Fibroblast of villous mesenchyme (primary cell): ENCODE results near the gene CEND1. TPM values are rescaled to one million over a fixed set of nuclear protein-coding genes. Genes with fewer than 3 reads are reported as not detected.
A peak's percentile ranks its signal among the peaks of the same experiment; 100 is the strongest.

ENCODE experiments used
- DNase-seq: peaks from one replicate; pipeline ENCODE4 v3.0.0-alpha.2; 2010; ENCODE audit warnings: low read depth
- H3K4me3 ChIP-seq: 2 replicates; pipeline ENCODE4 v1.5.1; 2011; ENCODE audit warnings: low read depth, mild to moderate bottlenecking, low read length
- CTCF ChIP-seq: IDR thresholded peaks from 2 replicates; pipeline ENCODE4 v1.5.1; 2012; ENCODE audit warnings: low read depth, mild to moderate bottlenecking, low read length; ENCODE audit not compliant: insufficient read depth
- total RNA-seq: library from RNA; depleted of rRNA; stranded (reverse); fragments of >200 nt; gene quantifications from 2 replicates; pipeline ENCODE4 v1.2.3, GENCODE V29; 2012

CEND1 gene
- total RNA-seq, 1 donor, result 0.43 TPM

- DNase-seq, result peak; percentile 47
- peak; percentile 47 for TF ChIP-seq CTCF
- no peak overlapping the region for H3K4me3 ChIP-seq
These were observed 24.7 kb downstream of the CEND1 start for GRCh38 chr11:765025-765801.

GRCh38 chr11:764322-765024, 25.4 kb downstream of the CEND1 start:
- no peak for TF ChIP-seq CTCF
- H3K4me3 ChIP-seq, result no peak overlapping the region
- DNase-seq, result no peak

- no peak for DNase-seq
These were observed 26.2 kb downstream of the CEND1 start for GRCh38 chr11:763549-764321.

GRCh38 chr11:763073-763463, 26.8 kb downstream of the CEND1 start:
- DNase-seq, result no peak
- no peak overlapping the region for H3K4me3 ChIP-seq
- TF ChIP-seq CTCF, result no peak

More at GRCh38 chr11:763549-764321, 26.2 kb downstream of the CEND1 start:
- no peak for TF ChIP-seq CTCF
- H3K4me3 ChIP-seq, result no peak overlapping the region

GRCh38 chr11:762421-763072, 27.3 kb downstream of the CEND1 start:
- peak; percentile 75 for DNase-seq
- peak; percentile 31 for TF ChIP-seq CTCF
- H3K4me3 ChIP-seq, result no peak overlapping the region

- no peak overlapping the region for H3K4me3 ChIP-seq
- DNase-seq, result no peak
- TF ChIP-seq CTCF, result no peak
These were observed 28.3 kb downstream of the CEND1 start for GRCh38 chr11:761526-762108.
